HCT116 (cell line): ENCODE results near the gene ADCY2. TPM values are rescaled to one million over a fixed set of nuclear protein-coding genes. Genes with fewer than 3 reads are reported as not detected.

ENCODE experiments used
- ATAC-seq: fragments of 200-7000 bp; cut with Tn5 transposase; 2 replicates; pipeline ENCODE4 v1.9.1; 2020; ENCODE audit warnings: mild to moderate bottlenecking, moderate library complexity
- BruUV-seq: library from RNA; stranded (reverse); fragments of 400-500 nt; replicated peaks from 2 replicates; lab custom pipeline; 2021; lab: Mats Ljungman, UMichigan
- CTCF ChIA-PET: fragments of 300-600 bp; sonication (Branson Sonifier 250); formaldehyde crosslinking; loops from one replicate; lab custom pipeline; 2021; ENCODE audit warnings: antibody characterized with exemption; lab: Charles Lee
- POLR2A ChIA-PET: fragments of 300-600, 350-600 bp; sonication (Branson Sonifier 250); formaldehyde crosslinking; loops from one replicate; lab custom pipeline; 2021; ENCODE audit warnings: antibody characterized with exemption; lab: Charles Lee
- RAD21 ChIA-PET, 2 experiments: fragments of 300-600 bp; sonication (Branson Sonifier 250); formaldehyde crosslinking; loops; one replicate each; lab custom pipeline; 2023; ENCODE audit warnings: low total read pairs in 2 of 2; ENCODE audit not compliant: uncharacterized antibody in 2 of 2, unreplicated experiment in 2 of 2, low non-redundant PET in 1 of 2; lab: Charles Lee
- DNase-seq: peaks from one replicate; pipeline ENCODE4 v3.0.0-alpha.2; 2010; ENCODE audit warnings: low read depth, low spot score
- H2AFZ ChIP-seq: fragments of 200-600 bp; shearing (Covaris generic), sonication (generic); 2 replicates; pipeline ENCODE4 v1.6.1; 2017; ENCODE audit warnings: low read depth, mixed run types, mixed read lengths, antibody characterized with exemption, low read length; ENCODE audit not compliant: poor library complexity, severe bottlenecking
- H3K27ac ChIP-seq: 2 replicates; pipeline ENCODE4 v1.5.1; 2012; ENCODE audit warnings: low read depth, low read length
- H3K27me3 ChIP-seq: fragments of 200-600 bp; sonication (generic); 2 replicates; pipeline ENCODE4 v1.6.1; 2016; ENCODE audit warnings: mixed run types, low read length, mixed read lengths; ENCODE audit not compliant: insufficient read depth
- H3K36me3 ChIP-seq, 2 experiments: fragments of 200-500 bp in 1 of 2; fragments of 200-600 bp in 1 of 2; sonication (Bioruptor generic) in 1 of 2; sonication (generic) in 1 of 2; 2 replicates each; pipeline versions ENCODE4 v1.5.1 to v1.6.1; 2014 to 2016; ENCODE audit warnings: low read length in 2 of 2, inconsistent platforms in 1 of 2, mixed read lengths in 1 of 2, mixed run types in 1 of 2; ENCODE audit not compliant: insufficient read depth in 2 of 2, control insufficient read depth in 1 of 2
- H3K4me1 ChIP-seq, 2 experiments: fragments of 200-600 bp in 1 of 2; sonication (generic) in 1 of 2; 2 replicates each; pipeline versions ENCODE4 v1.5.1 to v1.6.1; 2012 to 2017; ENCODE audit warnings: low read length in 2 of 2, inconsistent platforms in 1 of 2, mild to moderate bottlenecking in 1 of 2, mixed read lengths in 1 of 2, mixed run types in 1 of 2, moderate library complexity in 1 of 2; ENCODE audit not compliant: insufficient read depth in 2 of 2, control insufficient read depth in 1 of 2
- H3K4me2 ChIP-seq: fragments of 200-600 bp; sonication (generic); 2 replicates; pipeline ENCODE4 v1.6.1; 2017; ENCODE audit warnings: mixed run types, low read length, mixed read lengths
- H3K4me3 ChIP-seq, 2 experiments: fragments of 200-600 bp in 1 of 2; sonication (generic) in 1 of 2; replicated peaks in 1 of 2; 2 replicates each; pipeline ENCODE4 v1.5.1; 2011 to 2016; ENCODE audit warnings: low read length in 2 of 2, control low read depth in 1 of 2, low read depth in 1 of 2, mild to moderate bottlenecking in 1 of 2, mixed read lengths in 1 of 2, mixed run types in 1 of 2
- H3K79me2 ChIP-seq: fragments of 200-600 bp; sonication (generic); 2 replicates; pipeline ENCODE4 v1.6.1; 2017; ENCODE audit warnings: mild to moderate bottlenecking, mixed run types, low read length, moderate library complexity, mixed read lengths; ENCODE audit not compliant: insufficient read depth
- H3K9ac ChIP-seq: fragments of 200-600 bp; sonication (generic); 2 replicates; pipeline ENCODE4 v1.6.1; 2016; ENCODE audit warnings: low read length, mixed read lengths
- H3K9me2 ChIP-seq: fragments of 200-600 bp; sonication (generic), shearing (Covaris generic); 2 replicates; pipeline ENCODE4 v1.6.1; 2017; ENCODE audit warnings: mixed run types, mild to moderate bottlenecking, moderate library complexity; ENCODE audit not compliant: insufficient read depth
- H3K9me3 ChIP-seq, 2 experiments: fragments of 200-500 bp in 1 of 2; fragments of 200-600 bp in 1 of 2; sonication (Bioruptor generic) in 1 of 2; sonication (generic) in 1 of 2; 2 replicates each; pipeline ENCODE4 v1.6.1; 2014 to 2017; ENCODE audit warnings: low read length in 2 of 2, mixed read lengths in 2 of 2, inconsistent platforms in 1 of 2, low read depth in 1 of 2, mild to moderate bottlenecking in 1 of 2, mixed run types in 1 of 2, moderate library complexity in 1 of 2; ENCODE audit not compliant: control insufficient read depth in 1 of 2, insufficient read depth in 1 of 2
- H4K20me1 ChIP-seq: fragments of 200-600 bp; sonication (generic), shearing (Covaris generic); 2 replicates; pipeline ENCODE4 v1.6.1; 2017; ENCODE audit warnings: mixed run types, mild to moderate bottlenecking, moderate library complexity; ENCODE audit not compliant: insufficient read depth
- CBX3 ChIP-seq: IDR thresholded peaks from 2 replicates; pipeline ENCODE4 v1.6.1; 2012; ENCODE audit warnings: low read depth
- ELF1 ChIP-seq: IDR thresholded peaks from 2 replicates; pipeline ENCODE4 v1.6.1; 2012; ENCODE audit warnings: low read depth, borderline replicate concordance
- EZH2 ChIP-seq: fragments of 200-600 bp; sonication (generic); IDR thresholded peaks from 2 replicates; pipeline ENCODE4 v1.6.1; 2017; ENCODE audit warnings: antibody characterized with exemption, mixed run types
- FOSL1 ChIP-seq: IDR thresholded peaks from 2 replicates; pipeline ENCODE4 v1.6.1; 2012; ENCODE audit warnings: low read depth
- JUND ChIP-seq: IDR thresholded peaks from 2 replicates; pipeline ENCODE4 v1.6.1; 2012
- MAX ChIP-seq: IDR thresholded peaks from 2 replicates; pipeline ENCODE4 v1.6.1; 2012
- POLR2A ChIP-seq: IDR thresholded peaks from 2 replicates; pipeline ENCODE4 v1.7.0; 2011; ENCODE audit warnings: borderline replicate concordance; ENCODE audit not compliant: insufficient read depth, insufficient read length; ENCODE audit errors: extremely low read depth
- POLR2AphosphoS5 ChIP-seq: IDR thresholded peaks from 2 replicates; pipeline ENCODE4 v1.6.1; 2011; ENCODE audit warnings: mild to moderate bottlenecking, low read depth, low read length, moderate library complexity
- SP1 ChIP-seq: IDR thresholded peaks from 2 replicates; pipeline ENCODE4 v1.6.1; 2012; ENCODE audit warnings: low read depth
- TCF7L2 ChIP-seq: IDR thresholded peaks from 2 replicates; pipeline ENCODE4 v1.7.0; 2011; ENCODE audit warnings: borderline replicate concordance, inconsistent platforms; ENCODE audit not compliant: insufficient read depth, insufficient read length; ENCODE audit errors: extremely low read depth
- YY1 ChIP-seq: IDR thresholded peaks from 2 replicates; pipeline ENCODE4 v1.6.1; 2011; ENCODE audit warnings: low read length, low read depth, moderate library complexity, mild to moderate bottlenecking; ENCODE audit not compliant: insufficient replicate concordance; ENCODE audit errors: extremely low read depth
- ZFX ChIP-seq: fragments of 450-650 bp; IDR thresholded peaks from 2 replicates; pipeline ENCODE4 v1.6.1; 2017
- ZNF274 ChIP-seq: fragments of 200-500 bp; sonication (Bioruptor generic); IDR thresholded peaks from 2 replicates; pipeline ENCODE4 v1.6.1; 2014; ENCODE audit warnings: mild to moderate bottlenecking, low read depth, low read length, inconsistent platforms
- intact Hi-C: fragments of 100-400 bp; cut with micrococcal nuclease; formaldehyde crosslinking; loops from 2 replicates; pipeline ENCODE4 v1.10.0; 2022
- total RNA-seq: library from RNA; stranded (reverse); gene quantifications from one replicate; pipeline ENCODE4 v1.2.1, GENCODE V29; 2021; ENCODE audit not compliant: unreplicated experiment
- TF ChIP-seq, protein P1 (sequence below): IDR thresholded peaks from 2 replicates; pipeline ENCODE4 v1.6.1; 2012
- TF ChIP-seq, protein P2 (sequence below): IDR thresholded peaks from 2 replicates; pipeline ENCODE4 v1.6.1; 2012; ENCODE audit warnings: low read depth

The ADCY2 gene
- total RNA-seq, 1 experiment from 2014 or later: 0.15 TPM

DNA sequence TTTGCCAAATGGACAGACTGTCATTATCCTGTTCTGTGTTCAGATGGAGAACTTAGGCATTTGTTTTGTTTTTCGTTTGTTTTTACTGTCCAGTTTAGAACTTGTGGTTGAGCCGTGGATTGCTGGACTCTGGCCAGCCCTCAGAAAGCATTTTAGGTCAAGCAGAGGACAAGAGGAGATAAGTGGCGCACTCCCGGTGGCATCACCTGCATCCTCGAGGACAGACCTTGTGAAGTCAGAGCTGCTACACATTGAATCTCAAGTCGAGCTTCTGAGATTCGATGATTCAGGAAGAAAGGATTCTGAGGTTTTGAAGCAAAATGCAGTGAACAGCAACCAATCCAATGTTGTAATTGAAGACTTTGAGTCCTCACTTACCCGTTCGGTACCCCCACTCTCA is 481.9 kb downstream of the ADCY2 start:
- ChIA-PET POLR2A (no interaction called here), CTCF (no interaction called here)

DNA sequence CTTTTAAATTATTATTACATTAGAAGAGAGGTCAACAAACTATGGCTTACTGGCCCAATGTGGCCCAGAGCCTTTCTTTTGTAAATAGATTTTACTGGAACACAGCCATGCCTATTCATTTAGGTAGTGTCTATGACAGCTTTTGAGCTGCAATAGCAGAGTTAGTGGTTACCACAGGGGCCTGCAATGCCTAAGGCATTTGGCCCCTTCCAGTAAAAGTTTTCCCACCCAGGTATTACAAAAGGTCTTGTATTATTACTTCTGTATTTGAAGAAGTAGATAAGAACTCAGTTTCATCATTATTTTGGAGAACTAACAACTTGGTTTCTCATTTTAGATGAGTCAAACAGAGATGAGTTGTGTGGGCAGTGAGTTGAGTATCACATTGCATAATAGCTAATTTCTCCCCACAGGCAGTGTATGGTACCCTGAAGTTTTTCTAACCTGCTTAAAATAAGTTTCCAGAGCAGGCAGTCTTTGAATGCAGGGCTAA is 482.5 kb downstream of the ADCY2 start:
- Histone ChIP-seq H3K9ac (no peak overlapping the region), H3K4me3 (no peak overlapping the region), H4K20me1 (peaks cover 15% of the 10 kb centered on the region; the same call in 1 of the 2 replicates), H3K4me2 (no peak overlapping the region), H2AFZ (no peak overlapping the region), H3K36me3 (peaks cover 36 to 84% of the 10 kb centered on the region in 2 experiments)
- DNase-seq: no peak
- no TSS peak for BruUV-seq
- TF ChIP-seq ZFX (no peak), FOSL1 (no peak), TCF7L2 (no peak), EZH2 (no peak), CBX3 (no peak), YY1 (no peak), POLR2AphosphoS5 (no peak)
- TF ChIP-seq, protein P1, sequence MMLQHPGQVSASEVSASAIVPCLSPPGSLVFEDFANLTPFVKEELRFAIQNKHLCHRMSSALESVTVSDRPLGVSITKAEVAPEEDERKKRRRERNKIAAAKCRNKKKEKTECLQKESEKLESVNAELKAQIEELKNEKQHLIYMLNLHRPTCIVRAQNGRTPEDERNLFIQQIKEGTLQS: no peak
- TF ChIP-seq, protein P2, sequence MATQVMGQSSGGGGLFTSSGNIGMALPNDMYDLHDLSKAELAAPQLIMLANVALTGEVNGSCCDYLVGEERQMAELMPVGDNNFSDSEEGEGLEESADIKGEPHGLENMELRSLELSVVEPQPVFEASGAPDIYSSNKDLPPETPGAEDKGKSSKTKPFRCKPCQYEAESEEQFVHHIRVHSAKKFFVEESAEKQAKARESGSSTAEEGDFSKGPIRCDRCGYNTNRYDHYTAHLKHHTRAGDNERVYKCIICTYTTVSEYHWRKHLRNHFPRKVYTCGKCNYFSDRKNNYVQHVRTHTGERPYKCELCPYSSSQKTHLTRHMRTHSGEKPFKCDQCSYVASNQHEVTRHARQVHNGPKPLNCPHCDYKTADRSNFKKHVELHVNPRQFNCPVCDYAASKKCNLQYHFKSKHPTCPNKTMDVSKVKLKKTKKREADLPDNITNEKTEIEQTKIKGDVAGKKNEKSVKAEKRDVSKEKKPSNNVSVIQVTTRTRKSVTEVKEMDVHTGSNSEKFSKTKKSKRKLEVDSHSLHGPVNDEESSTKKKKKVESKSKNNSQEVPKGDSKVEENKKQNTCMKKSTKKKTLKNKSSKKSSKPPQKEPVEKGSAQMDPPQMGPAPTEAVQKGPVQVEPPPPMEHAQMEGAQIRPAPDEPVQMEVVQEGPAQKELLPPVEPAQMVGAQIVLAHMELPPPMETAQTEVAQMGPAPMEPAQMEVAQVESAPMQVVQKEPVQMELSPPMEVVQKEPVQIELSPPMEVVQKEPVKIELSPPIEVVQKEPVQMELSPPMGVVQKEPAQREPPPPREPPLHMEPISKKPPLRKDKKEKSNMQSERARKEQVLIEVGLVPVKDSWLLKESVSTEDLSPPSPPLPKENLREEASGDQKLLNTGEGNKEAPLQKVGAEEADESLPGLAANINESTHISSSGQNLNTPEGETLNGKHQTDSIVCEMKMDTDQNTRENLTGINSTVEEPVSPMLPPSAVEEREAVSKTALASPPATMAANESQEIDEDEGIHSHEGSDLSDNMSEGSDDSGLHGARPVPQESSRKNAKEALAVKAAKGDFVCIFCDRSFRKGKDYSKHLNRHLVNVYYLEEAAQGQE: no peak
- TF ChIP-seq, all 23 proteins: peak for 0
- POLR2A ChIA-PET: no interaction called here
- Histone ChIP-seq H3K9me3 (no peaks in the 10 kb centered on the region), H3K79me2 (peaks cover 90% of the 10 kb centered on the region), H3K27ac (no peak overlapping the region), H3K27me3 (no peaks in the 10 kb centered on the region), H3K9me2 (no peaks in the 10 kb centered on the region), H3K4me1 (no peaks in the 10 kb centered on the region)
- no peak for ATAC-seq
- CTCF ChIA-PET: no interaction called here
- RAD21 ChIA-PET: no interaction called here
- intact Hi-C loops: no loop called here

More for the DNA sequence above, 481.9 kb downstream of the ADCY2 start:
- Histone ChIP-seq H2AFZ (no peak overlapping the region), H3K27me3 (no peaks in the 10 kb centered on the region), H3K4me1 (no peaks in the 10 kb centered on the region), H3K27ac (no peak overlapping the region), H3K79me2 (peaks cover 96% of the 10 kb centered on the region), H3K4me2 (no peak overlapping the region), H3K36me3 (peaks cover 32 to 83% of the 10 kb centered on the region in 2 experiments), H4K20me1 (peaks cover 19% of the 10 kb centered on the region; the same call in 1 of the 2 replicates), H3K4me3 (no peak overlapping the region), H3K9me3 (no peaks in the 10 kb centered on the region), H3K9me2 (no peaks in the 10 kb centered on the region), H3K9ac (no peak overlapping the region)
- RAD21 ChIA-PET: no interaction called here
- no peak for TF ChIP-seq POLR2A
- no peak for TF ChIP-seq ZNF274
- no peak for TF ChIP-seq YY1
- TF ChIP-seq SP1: no peak
- TF ChIP-seq JUND: no peak
- TF ChIP-seq FOSL1: no peak
- TF ChIP-seq MAX: no peak
- TF ChIP-seq ELF1: no peak
- TF ChIP-seq EZH2: no peak
- BruUV-seq: no TSS peak
- ATAC-seq (no peak), DNase-seq (no peak)
- intact Hi-C loops: no loop called here
